ENCODE results near the gene HOPX. TPM values are rescaled to one million over a fixed set of nuclear protein-coding genes. Genes with fewer than 3 reads are reported as not detected.
A peak's percentile ranks its signal among the peaks of the same experiment; 100 is the strongest.

HOPX gene
- total and polyA plus RNA-seq, 4 donors = 144 to 792 (median 590) TPM

DNA sequence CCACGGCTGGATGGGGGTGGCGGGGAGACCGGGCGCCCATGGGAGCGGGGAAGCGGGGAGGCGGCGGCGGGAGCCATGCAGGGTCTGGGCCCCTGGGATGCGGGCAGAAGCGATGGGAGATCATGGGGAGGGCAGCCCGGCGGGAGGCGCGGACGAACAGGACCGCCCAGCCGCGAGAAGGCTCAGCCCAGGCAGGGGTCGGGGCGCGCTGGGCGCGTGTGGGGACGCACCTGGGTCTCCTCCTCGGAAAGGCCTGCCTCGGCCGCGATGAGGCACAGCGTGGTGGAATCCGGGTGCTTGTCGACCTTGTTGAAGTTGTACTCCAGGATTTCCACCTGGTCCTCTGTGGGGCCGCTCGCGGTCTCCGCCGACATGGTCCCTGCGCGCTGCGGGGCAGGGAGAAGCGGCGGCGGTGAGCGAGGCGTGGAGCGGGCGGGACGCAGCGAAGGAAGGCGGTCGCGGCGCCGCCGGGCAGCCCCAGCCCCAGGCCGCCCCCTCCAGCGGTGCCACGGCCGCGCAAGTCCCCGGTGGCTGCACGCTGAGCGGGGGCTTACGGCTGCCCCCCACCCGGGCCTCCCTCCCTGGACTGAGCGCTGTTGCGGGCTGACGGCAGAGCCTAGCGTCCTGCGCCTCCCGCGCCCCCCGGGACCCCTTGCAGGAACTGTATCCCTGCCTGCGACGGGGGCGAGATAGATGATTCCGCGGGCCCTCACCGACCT is 25.3 kb downstream of the HOPX start:
- Histone ChIP-seq H3K4me3 (peak overlapping the region; percentile 40), H3K36me3 (ENCODE audit: control insufficient read depth in 4 of 4, insufficient read depth in 4 of 4, low read length in 4 of 4) (peaks cover 0 to 4% (median 0%) of the 10 kb centered on the region in 4 donors), H3K4me1 (ENCODE audit: control insufficient read depth in 5 of 5, insufficient read depth in 5 of 5, low read length in 5 of 5) (peaks cover 0 to 16% (median 4%) of the 10 kb centered on the region in 5 donors), H3K27me3 (ENCODE audit: control insufficient read depth in 3 of 3, insufficient read depth in 3 of 3, low read length in 2 of 3) (peaks cover 0 to 19% (median 13%) of the 10 kb centered on the region in 3 donors), H3K9me3 (ENCODE audit: control insufficient read depth in 4 of 4, insufficient read depth in 3 of 4, low read length in 3 of 4) (no peaks in the 10 kb centered on the region), H3K27ac (ENCODE audit: low read depth in 1 of 2, low read length in 1 of 2) (peak overlapping the region in 1 of 2 donors; percentile 51), H3K9ac (ENCODE audit: insufficient read depth in 1 of 2, low read length in 2 of 2) (peak overlapping the region in 1 of 2 donors; percentile 18)
- peak; percentile 24 to 31 (median 28) for DNase-seq
- no peak for TF ChIP-seq CTCF (IDR thresholded peaks at IDR 0.05; ENCODE audit: control extremely low read depth, extremely low read depth)
- ATAC-seq (ENCODE audit: insufficient read depth, low FRiP score) = no peak
- 2 to 14% methylated on average over 70 to 79 of the region's 79 CpGs for WGBS, 2 donors

DNA sequence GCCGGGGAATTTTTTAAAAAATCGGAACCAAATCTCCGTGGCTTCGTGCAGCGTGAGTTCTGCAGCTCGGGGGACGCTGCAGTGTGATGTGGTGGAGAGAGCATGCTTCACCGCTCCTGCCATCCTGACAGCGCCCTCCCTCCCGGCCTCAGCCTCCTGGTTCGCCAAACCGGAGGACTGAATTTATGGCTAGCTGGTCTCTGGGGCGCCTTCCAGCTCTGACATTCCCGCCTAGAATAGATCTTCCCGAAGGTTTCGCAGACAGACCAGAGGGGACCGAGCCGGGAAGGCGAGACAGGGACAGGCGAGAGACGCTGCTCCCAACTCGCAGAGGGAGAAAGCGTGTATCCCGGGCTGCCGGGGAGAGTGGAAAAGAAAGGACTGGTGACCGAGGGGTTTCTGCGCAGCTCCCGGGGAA is 25.9 kb downstream of the HOPX start:
- no peaks in the 10 kb centered on the region for H3K9me3 ChIP-seq (ENCODE audit: control insufficient read depth in 4 of 4, insufficient read depth in 3 of 4, low read length in 3 of 4)
- DNase-seq (peak; percentile 37 to 47 (median 45)), ATAC-seq (ENCODE audit: insufficient read depth, low FRiP score) (no peak)
- H3K4me1 ChIP-seq (ENCODE audit: control insufficient read depth in 5 of 5, insufficient read depth in 5 of 5, low read length in 5 of 5) = peaks cover 0 to 18% (median 4%) of the 10 kb centered on the region in 5 donors
- H3K36me3 ChIP-seq (ENCODE audit: control insufficient read depth in 4 of 4, insufficient read depth in 4 of 4, low read length in 4 of 4) = peaks cover 0 to 4% (median 0%) of the 10 kb centered on the region in 4 donors
- H3K4me3 ChIP-seq = peak overlapping the region; percentile 40
- H3K27me3 ChIP-seq (ENCODE audit: control insufficient read depth in 3 of 3, insufficient read depth in 3 of 3, low read length in 2 of 3) = peaks cover 0 to 19% (median 13%) of the 10 kb centered on the region in 3 donors
- TF ChIP-seq CTCF (IDR thresholded peaks at IDR 0.05; ENCODE audit: control extremely low read depth, extremely low read depth) = no peak
- H3K27ac ChIP-seq (ENCODE audit: low read depth in 1 of 2, low read length in 1 of 2) = peak overlapping the region in 1 of 2 donors; percentile 51
- 7 to 22% methylated on average over 28 of the region's 28 CpGs for whole genome bisulfite sequencing, 2 donors
- H3K9ac ChIP-seq (ENCODE audit: insufficient read depth in 1 of 2, low read length in 2 of 2) = peak overlapping the region in 1 of 2 donors; percentile 18

DNA sequence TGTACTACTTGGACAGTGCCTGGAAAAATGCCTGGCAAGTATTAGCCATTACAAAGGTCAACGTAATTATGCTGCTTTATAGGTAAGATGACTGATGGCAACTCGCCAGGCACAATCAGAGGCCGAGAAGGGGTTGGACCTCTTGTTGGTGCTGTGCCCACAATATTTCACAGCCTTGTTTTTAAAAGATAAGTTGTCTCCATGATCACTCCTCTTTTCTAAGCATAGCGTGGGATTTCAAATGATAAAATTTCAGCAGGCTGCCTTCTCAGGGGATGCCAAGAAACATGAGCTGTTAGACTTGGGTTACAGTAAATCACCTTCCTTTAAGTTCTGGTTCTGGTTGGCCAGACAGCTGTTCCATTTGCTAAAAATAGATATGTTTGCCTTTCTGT is 26.9 kb downstream of the HOPX start:
- no peak overlapping the region for H3K27ac ChIP-seq (ENCODE audit: low read depth in 1 of 2, low read length in 1 of 2)
- peaks cover 0 to 21% (median 4%) of the 10 kb centered on the region in 5 donors for H3K4me1 ChIP-seq (ENCODE audit: control insufficient read depth in 5 of 5, insufficient read depth in 5 of 5, low read length in 5 of 5)
- no peak for TF ChIP-seq CTCF (IDR thresholded peaks at IDR 0.05; ENCODE audit: control extremely low read depth, extremely low read depth)
- peaks cover 0 to 19% (median 13%) of the 10 kb centered on the region in 3 donors for H3K27me3 ChIP-seq (ENCODE audit: control insufficient read depth in 3 of 3, insufficient read depth in 3 of 3, low read length in 2 of 3)
- no peak for DNase-seq
- no peaks in the 10 kb centered on the region for H3K9me3 ChIP-seq (ENCODE audit: control insufficient read depth in 4 of 4, insufficient read depth in 3 of 4, low read length in 3 of 4)
- WGBS, 2 donors = 46 to 49% methylated on average over 4 of the region's 4 CpGs
- no peak overlapping the region for H3K9ac ChIP-seq (ENCODE audit: insufficient read depth in 1 of 2, low read length in 2 of 2)
- no peak overlapping the region for H3K4me3 ChIP-seq
- ATAC-seq (ENCODE audit: insufficient read depth, low FRiP score) = no peak
- H3K36me3 ChIP-seq (ENCODE audit: control insufficient read depth in 4 of 4, insufficient read depth in 4 of 4, low read length in 4 of 4) = peaks cover 0 to 4% (median 0%) of the 10 kb centered on the region in 4 donors
